Neural cell (in vitro differentiated cells): ENCODE results near the gene NCK1. TPM values are rescaled to one million over a fixed set of nuclear protein-coding genes. Genes with fewer than 3 reads are reported as not detected.
"Not testable (repeated sequence)": the region's sequence is repeated elsewhere in the genome, so short reads cannot be mapped to it uniquely, and the experiment has no call there.

ENCODE experiments used
- H2AFZ ChIP-seq: fragments of 200-600, 300-800 bp; sonication (generic), shearing (Covaris generic); 2 replicates; pipeline ENCODE4 v1.6.0; 2014; ENCODE audit warnings: low read depth, mild to moderate bottlenecking, antibody characterized with exemption, low read length, moderate library complexity
- H3F3A ChIP-seq: fragments of 200-600 bp; shearing (Covaris generic); 2 replicates; pipeline ENCODE4 v1.6.1; 2016; ENCODE audit warnings: mild to moderate bottlenecking, moderate library complexity, mixed read lengths, antibody characterized with exemption, low read length; ENCODE audit not compliant: insufficient read depth, poor library complexity, severe bottlenecking
- H3K27ac ChIP-seq: fragments of 200-600, 300-800 bp; sonication (generic), shearing (Covaris generic); 2 replicates; pipeline ENCODE4 v1.5.1; 2014; ENCODE audit warnings: mild to moderate bottlenecking, low read length, moderate library complexity
- H3K27me3 ChIP-seq: fragments of 300-800, 200-600 bp; sonication (generic), shearing (Covaris generic); 2 replicates; pipeline ENCODE4 v1.6.0; 2014; ENCODE audit warnings: mild to moderate bottlenecking, low read depth, low read length, moderate library complexity; ENCODE audit not compliant: insufficient read depth
- H3K36me3 ChIP-seq: fragments of 300-800, 200-600 bp; sonication (generic), shearing (Covaris generic); 2 replicates; pipeline ENCODE4 v1.5.1; 2014; ENCODE audit warnings: mild to moderate bottlenecking, antibody characterized with exemption, low read length, moderate library complexity; ENCODE audit not compliant: insufficient read depth
- H3K4me2 ChIP-seq: fragments of 300-800, 200-600 bp; sonication (generic), shearing (Covaris generic); 2 replicates; pipeline ENCODE4 v1.6.0; 2014; ENCODE audit warnings: mild to moderate bottlenecking, low read length
- H3K4me3 ChIP-seq: fragments of 300-800, 200-600 bp; sonication (generic), shearing (Covaris generic); 2 replicates; pipeline ENCODE4 v1.5.1; 2014; ENCODE audit warnings: mild to moderate bottlenecking, low read length, moderate library complexity
- H3K79me2 ChIP-seq: fragments of 200-600 bp; shearing (Covaris generic); replicated peaks from 2 replicates; pipeline ENCODE4 v1.6.0; 2014; ENCODE audit warnings: mild to moderate bottlenecking, low read length, moderate library complexity; ENCODE audit not compliant: insufficient read depth
- H3K9ac ChIP-seq: fragments of 300-800, 200-600 bp; sonication (generic), shearing (Covaris generic); 2 replicates; pipeline ENCODE4 v1.6.1; 2016; ENCODE audit warnings: mild to moderate bottlenecking, low read length, mixed read lengths
- H3K9me2 ChIP-seq: fragments of 200-600 bp; shearing (Covaris generic); 2 replicates; pipeline ENCODE4 v1.6.1; 2016; ENCODE audit warnings: mild to moderate bottlenecking, low read length, mixed read lengths; ENCODE audit not compliant: insufficient read depth
- H3K9me3 ChIP-seq: fragments of 200-600, 300-800 bp; sonication (generic), shearing (Covaris generic); 2 replicates; pipeline ENCODE4 v1.6.1; 2016; ENCODE audit warnings: mild to moderate bottlenecking, mixed run types, low read length, moderate library complexity, mixed read lengths
- H4K20me1 ChIP-seq: fragments of 200-600 bp; shearing (Covaris generic); 2 replicates; pipeline ENCODE4 v1.6.1; 2016; ENCODE audit warnings: mild to moderate bottlenecking, mixed run types; ENCODE audit not compliant: insufficient read depth
- EP300 ChIP-seq: fragments of 450-650 bp; conservative IDR thresholded peaks from 2 replicates; pipeline ENCODE4 v1.6.1; 2014; ENCODE audit warnings: antibody characterized with exemption, mild to moderate bottlenecking, moderate library complexity; ENCODE audit not compliant: poor library complexity, severe bottlenecking
- EZH2 ChIP-seq: fragments of 200-600, 300-800 bp; shearing (Covaris generic), sonication (generic); IDR thresholded peaks from 2 replicates; pipeline ENCODE4 v1.6.1; 2014; ENCODE audit warnings: antibody characterized with exemption, low read length, borderline replicate concordance, mild to moderate bottlenecking; ENCODE audit not compliant: insufficient read depth, poor library complexity, severe bottlenecking
- MXI1 ChIP-seq: fragments of 450-650 bp; conservative IDR thresholded peaks from 2 replicates; pipeline ENCODE4 v1.6.1; 2014; ENCODE audit warnings: antibody characterized with exemption, mild to moderate bottlenecking; ENCODE audit not compliant: poor library complexity, severe bottlenecking
- POLR2AphosphoS5 ChIP-seq: IDR thresholded peaks from 2 replicates; pipeline ENCODE4 v1.6.1; 2012
- RAD21 ChIP-seq: fragments of 450-650 bp; conservative IDR thresholded peaks from 2 replicates; pipeline ENCODE4 v1.6.1; 2014; ENCODE audit warnings: antibody characterized with exemption, mild to moderate bottlenecking, moderate library complexity
- SMC3 ChIP-seq: fragments of 450-650 bp; conservative IDR thresholded peaks from 2 replicates; pipeline ENCODE4 v1.6.1; 2014; ENCODE audit warnings: antibody characterized with exemption, mild to moderate bottlenecking, moderate library complexity; ENCODE audit not compliant: poor library complexity
- TAF1 ChIP-seq: IDR thresholded peaks from 2 replicates; pipeline ENCODE4 v1.6.1; 2012; ENCODE audit warnings: low read depth
- polyA plus RNA-seq: library from polyadenylated mRNA; depleted of rRNA; stranded (reverse); fragments of >200 nt; gene quantifications from 2 replicates; pipeline ENCODE4 v1.2.3, GENCODE V29; 2014
- TF ChIP-seq, protein P1 (sequence below): fragments of 450-650 bp; IDR thresholded peaks from 2 replicates; pipeline ENCODE4 v1.5.1; 2014; ENCODE audit warnings: antibody characterized with exemption, mild to moderate bottlenecking, moderate library complexity; ENCODE audit not compliant: poor library complexity, severe bottlenecking
- TF ChIP-seq, protein P2 (sequence below): IDR thresholded peaks from 2 replicates; pipeline ENCODE4 v1.6.1; 2012; ENCODE audit warnings: borderline replicate concordance

The NCK1 gene
- polyA plus RNA-seq, 1 donor from 2014 or later, result 21.5 TPM

DNA sequence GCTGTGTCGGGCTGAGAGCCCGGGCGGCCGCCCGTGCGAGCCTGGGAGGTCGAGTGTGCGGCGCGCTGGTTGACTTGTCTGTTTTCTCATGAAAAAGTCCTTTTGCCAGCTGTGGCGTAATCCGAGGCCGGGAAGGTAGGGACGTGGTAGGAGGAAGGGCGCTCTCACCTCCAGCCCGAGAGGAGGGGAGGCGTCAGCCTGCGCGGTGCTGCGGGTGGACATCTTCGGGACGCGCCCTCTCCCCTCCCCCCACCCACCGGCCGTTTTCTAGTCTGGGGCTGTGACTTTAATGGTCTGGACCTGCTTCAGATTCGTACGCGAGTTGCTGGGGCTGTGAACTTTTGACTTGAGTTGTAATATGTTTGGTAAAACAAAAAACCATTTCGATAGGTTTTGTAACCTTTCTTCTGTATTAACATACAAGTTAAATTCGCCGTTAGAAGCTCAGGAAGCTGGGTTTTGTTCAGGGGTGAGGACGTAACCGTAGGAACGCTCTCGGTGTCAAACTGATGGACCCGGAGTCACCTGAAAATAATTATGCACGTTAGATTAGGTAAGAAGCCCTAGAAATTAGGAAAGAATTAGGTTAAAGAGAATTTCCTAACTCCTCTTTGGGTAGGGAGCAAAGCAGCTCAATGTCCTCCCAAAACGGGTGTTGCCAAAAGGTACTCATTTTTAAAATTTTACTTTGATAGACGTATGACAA is 762 bp downstream of the NCK1 start:
- Histone ChIP-seq H4K20me1 (no peaks in the 10 kb centered on the region), H3K27ac (peak overlapping the region; percentile 92), H3K4me3 (peak overlapping the region; percentile 91), H2AFZ (peak overlapping the region; percentile 85), H3K27me3 (no peaks in the 10 kb centered on the region), H3K9ac (peak overlapping the region; percentile 91), H3K4me2 (peak overlapping the region; percentile 96), H3K9me3 (no peaks in the 10 kb centered on the region), H3K9me2 (no peaks in the 10 kb centered on the region), H3K36me3 (no peaks in the 10 kb centered on the region), H3F3A (no peaks in the 10 kb centered on the region), H3K79me2 (peaks cover 34% of the 10 kb centered on the region)
- TF ChIP-seq, protein P1, sequence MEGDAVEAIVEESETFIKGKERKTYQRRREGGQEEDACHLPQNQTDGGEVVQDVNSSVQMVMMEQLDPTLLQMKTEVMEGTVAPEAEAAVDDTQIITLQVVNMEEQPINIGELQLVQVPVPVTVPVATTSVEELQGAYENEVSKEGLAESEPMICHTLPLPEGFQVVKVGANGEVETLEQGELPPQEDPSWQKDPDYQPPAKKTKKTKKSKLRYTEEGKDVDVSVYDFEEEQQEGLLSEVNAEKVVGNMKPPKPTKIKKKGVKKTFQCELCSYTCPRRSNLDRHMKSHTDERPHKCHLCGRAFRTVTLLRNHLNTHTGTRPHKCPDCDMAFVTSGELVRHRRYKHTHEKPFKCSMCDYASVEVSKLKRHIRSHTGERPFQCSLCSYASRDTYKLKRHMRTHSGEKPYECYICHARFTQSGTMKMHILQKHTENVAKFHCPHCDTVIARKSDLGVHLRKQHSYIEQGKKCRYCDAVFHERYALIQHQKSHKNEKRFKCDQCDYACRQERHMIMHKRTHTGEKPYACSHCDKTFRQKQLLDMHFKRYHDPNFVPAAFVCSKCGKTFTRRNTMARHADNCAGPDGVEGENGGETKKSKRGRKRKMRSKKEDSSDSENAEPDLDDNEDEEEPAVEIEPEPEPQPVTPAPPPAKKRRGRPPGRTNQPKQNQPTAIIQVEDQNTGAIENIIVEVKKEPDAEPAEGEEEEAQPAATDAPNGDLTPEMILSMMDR, result no peak
- TF ChIP-seq, protein P2, sequence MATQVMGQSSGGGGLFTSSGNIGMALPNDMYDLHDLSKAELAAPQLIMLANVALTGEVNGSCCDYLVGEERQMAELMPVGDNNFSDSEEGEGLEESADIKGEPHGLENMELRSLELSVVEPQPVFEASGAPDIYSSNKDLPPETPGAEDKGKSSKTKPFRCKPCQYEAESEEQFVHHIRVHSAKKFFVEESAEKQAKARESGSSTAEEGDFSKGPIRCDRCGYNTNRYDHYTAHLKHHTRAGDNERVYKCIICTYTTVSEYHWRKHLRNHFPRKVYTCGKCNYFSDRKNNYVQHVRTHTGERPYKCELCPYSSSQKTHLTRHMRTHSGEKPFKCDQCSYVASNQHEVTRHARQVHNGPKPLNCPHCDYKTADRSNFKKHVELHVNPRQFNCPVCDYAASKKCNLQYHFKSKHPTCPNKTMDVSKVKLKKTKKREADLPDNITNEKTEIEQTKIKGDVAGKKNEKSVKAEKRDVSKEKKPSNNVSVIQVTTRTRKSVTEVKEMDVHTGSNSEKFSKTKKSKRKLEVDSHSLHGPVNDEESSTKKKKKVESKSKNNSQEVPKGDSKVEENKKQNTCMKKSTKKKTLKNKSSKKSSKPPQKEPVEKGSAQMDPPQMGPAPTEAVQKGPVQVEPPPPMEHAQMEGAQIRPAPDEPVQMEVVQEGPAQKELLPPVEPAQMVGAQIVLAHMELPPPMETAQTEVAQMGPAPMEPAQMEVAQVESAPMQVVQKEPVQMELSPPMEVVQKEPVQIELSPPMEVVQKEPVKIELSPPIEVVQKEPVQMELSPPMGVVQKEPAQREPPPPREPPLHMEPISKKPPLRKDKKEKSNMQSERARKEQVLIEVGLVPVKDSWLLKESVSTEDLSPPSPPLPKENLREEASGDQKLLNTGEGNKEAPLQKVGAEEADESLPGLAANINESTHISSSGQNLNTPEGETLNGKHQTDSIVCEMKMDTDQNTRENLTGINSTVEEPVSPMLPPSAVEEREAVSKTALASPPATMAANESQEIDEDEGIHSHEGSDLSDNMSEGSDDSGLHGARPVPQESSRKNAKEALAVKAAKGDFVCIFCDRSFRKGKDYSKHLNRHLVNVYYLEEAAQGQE, result peak; percentile 16

DNA sequence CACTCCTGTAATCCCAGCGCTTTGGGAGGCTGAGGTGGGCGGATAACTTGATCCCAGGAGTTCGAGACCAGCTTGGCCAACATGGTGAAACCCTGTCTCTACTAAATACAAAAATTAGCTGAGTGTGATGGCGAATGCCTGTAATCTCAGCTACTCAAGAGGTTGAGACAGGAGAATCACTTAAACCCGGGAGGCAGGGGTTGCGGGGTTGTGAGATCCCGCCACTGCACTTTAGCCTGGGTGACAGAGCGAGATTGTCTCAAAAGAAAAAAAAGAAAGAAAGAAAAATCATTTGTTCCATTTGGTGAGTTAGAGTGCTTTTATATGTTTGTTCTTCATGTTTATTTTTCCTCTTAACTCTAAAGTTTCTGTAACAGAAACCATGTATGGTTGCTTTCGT is 7.3 kb downstream of the NCK1 start:
- Histone ChIP-seq H3K4me2 (no peak overlapping the region), H3K9ac (no peak overlapping the region), H3F3A (no peaks in the 10 kb centered on the region), H2AFZ (no peak overlapping the region), H3K79me2 (peaks cover 48% of the 10 kb centered on the region), H3K36me3 (no peaks in the 10 kb centered on the region), H4K20me1 (no peaks in the 10 kb centered on the region), H3K4me3 (no peak overlapping the region), H3K27ac (no peak overlapping the region), H3K27me3 (no peaks in the 10 kb centered on the region), H3K9me2 (no peaks in the 10 kb centered on the region), H3K9me3 (no peaks in the 10 kb centered on the region)
- TF ChIP-seq POLR2AphosphoS5 (no peak), MXI1 (no peak), TAF1 (no peak), EZH2 (no peak), SMC3 (no peak), RAD21 (no peak), EP300 (no peak)
- TF ChIP-seq, protein P1, result no peak
- TF ChIP-seq, protein P2, result no peak

DNA sequence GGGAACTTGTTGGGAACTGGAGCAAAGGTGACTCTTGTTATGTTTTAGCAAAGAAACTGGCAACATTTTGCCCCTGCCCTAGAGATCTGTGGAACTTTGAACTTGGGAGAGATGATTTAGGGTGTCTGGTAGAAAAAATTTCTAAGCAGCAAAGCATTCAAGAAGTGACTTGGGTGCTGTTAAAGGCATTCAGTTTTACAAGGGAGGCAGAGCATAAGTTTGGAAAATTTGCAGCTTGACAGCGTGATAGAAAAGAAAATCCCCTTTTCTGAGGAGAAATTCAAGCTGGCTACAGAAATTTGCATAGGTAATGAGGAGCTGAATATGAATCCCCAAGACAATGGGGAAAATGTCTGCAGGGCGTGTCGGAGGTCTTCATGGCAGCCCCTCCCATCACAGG is 10.2 kb downstream of the NCK1 start:
- H3K27me3 ChIP-seq, H2AFZ ChIP-seq, H3K4me2 ChIP-seq, H3F3A ChIP-seq, H3K9me3 ChIP-seq, H3K36me3 ChIP-seq, H3K9me2 ChIP-seq, H4K20me1 ChIP-seq, H3K4me3 ChIP-seq, H3K9ac ChIP-seq, H3K27ac ChIP-seq: not testable (repeated sequence)
- peaks cover 42% of the 10 kb centered on the region for H3K79me2 ChIP-seq
